Lower leg skin (tissue), 3 donors: Measurements from ENCODE around the gene OLA1.

Source experiments
- CTCF ChIP-seq, 3 donors: fragments of 450-650 bp; IDR thresholded peaks; one replicate each; pipeline ENCODE4 v1.5.1; 2016; ENCODE audit warnings: antibody characterized with exemption in 3 of 3, mild to moderate bottlenecking in 3 of 3, moderate library complexity in 2 of 3
- POLR2A ChIP-seq, 2 donors: fragments of 450-650 bp; IDR thresholded peaks; one replicate each; pipeline ENCODE4 v1.6.1; 2016 to 2017; ENCODE audit warnings: antibody characterized with exemption in 2 of 2, mild to moderate bottlenecking in 1 of 2, moderate library complexity in 1 of 2

GRCh38 chr2:174070281-174070680 is 178.1 kb downstream of the OLA1 start:
- TF ChIP-seq POLR2A (IDR thresholded peaks at IDR 0.05) (no peak), CTCF (IDR thresholded peaks at IDR 0.05) (no peak)
